ENCODE measurements around the gene MEIS3.

Gene MEIS3

GRCh38 chr19:47435196-47435595 is 15.9 kb upstream of the MEIS3 start:
- peak; percentile 41 for DNase-seq

- no peak for DNase-seq
Observed at GRCh38 chr19:47434088-47434487, 14.8 kb upstream of the MEIS3 start.

- DNase-seq: no peak
Observed at GRCh38 chr19:47433121-47433520, 13.8 kb upstream of the MEIS3 start.

GRCh38 chr19:47432499-47432898 is 13.2 kb upstream of the MEIS3 start:
- no peak for DNase-seq

- no peak for DNase-seq
Observed at GRCh38 chr19:47432091-47432490, 12.8 kb upstream of the MEIS3 start.

DNA sequence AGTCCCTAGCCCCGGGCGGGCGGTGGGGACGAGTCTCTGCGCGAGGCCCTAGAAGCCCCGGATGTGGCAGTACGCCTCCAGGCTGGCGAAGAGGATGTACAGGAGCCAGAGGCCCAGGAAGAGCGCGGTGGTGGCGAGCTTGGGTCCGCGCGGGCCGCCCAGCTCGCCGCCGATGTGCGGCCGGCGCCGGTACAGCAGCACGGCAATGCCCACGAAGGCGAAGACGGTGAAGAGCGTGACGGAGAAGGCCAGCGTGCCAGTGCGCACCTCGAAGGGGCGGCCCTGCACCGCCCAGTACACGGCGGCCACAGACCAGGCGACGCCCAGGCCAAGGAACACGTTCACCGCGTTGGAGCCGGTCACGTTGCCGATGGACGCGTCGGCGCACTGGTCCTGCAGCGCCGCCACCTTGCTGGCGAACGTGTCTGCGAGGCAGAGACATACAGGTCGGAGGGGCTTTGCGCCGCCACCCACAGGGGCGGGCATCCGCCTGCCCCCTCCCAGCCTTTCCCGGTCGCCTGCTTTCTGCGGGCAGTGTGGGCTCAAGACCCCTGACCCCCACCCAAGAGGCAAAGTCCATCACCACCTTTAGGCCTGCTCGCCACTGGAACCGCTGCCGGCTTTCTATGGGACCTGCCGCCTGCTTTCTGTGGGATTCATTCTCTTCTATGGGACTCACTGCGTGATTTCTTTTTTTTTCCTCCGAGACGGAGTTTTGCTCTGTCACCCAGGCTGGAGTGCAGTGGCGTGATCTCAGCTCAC is 10.9 kb upstream of the MEIS3 start:
- DNase-seq: no peak

GRCh38 chr19:47429140-47429793 is 9.9 kb upstream of the MEIS3 start:
- no peak for DNase-seq

DNA sequence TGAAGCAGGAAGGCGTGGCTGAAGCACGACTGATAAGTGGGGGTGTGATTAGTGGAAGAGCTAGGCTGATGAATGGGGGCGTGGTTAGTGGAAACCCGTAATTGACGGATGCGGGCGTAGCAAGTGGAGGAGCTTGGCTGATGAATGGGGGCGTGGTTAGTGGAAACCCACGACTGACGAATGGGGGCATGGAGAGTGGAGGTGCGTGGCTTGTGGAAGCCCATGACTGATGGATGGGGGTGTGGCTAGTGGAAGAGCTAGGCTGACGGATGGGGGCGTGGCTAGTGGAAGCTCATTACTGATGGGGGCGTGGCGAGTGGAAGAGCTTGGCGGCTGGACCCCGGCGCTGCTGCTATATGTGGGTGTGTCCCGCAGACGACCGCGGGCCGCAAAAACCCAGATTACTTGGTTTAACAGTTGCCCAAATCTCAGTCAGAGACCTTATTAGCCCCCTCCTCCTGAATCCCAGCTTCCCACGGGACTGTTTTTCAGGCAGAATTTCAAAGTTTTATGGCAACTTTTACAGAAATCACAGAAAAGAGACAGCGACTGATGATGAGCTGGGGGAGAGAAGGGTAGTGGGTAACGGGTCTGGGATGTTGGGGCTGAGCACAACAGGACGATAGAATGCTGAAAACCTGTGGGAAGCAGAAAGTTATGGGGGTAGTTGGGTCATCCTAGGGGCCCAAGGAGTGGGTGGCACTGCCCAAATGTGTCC is 9.0 kb upstream of the MEIS3 start:
- peak; percentile 92 for DNase-seq

- DNase-seq: peak; percentile 77
Observed at GRCh38 chr19:47427241-47428176, 8.2 kb upstream of the MEIS3 start.

- no peak for DNase-seq
Observed at GRCh38 chr19:47423203-47423882, 4.0 kb upstream of the MEIS3 start.

- no peak for DNase-seq
Observed at GRCh38 chr19:47422417-47423163, 3.3 kb upstream of the MEIS3 start.

DNA sequence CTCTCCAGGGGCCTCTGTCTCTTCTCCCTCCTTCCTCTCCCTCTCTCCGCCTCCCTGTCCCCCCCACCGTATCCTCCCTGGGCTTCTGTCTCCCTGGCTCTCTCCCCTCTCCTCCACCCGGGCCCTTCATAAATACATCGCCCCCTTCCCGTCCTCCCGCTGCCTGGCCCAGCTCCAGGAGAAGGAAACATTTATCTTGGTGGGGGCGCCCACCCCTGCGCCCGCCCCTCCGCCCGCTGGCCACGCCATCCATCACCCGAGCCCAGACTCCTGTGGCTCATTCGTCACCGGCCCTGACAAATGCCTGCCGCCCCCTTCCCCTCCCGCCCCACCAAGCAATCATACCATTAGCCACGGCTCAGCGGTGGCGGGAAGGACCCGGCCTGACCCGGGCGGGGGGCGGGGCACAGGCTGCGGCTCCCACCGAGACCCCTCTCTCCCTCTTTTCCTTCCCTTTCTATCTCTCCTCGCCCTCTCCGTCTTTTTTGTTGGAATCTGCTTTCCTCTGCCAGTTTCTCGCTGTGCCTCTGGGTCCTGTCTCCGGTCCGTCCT is 2.6 kb upstream of the MEIS3 start:
- DNase-seq: no peak

DNA sequence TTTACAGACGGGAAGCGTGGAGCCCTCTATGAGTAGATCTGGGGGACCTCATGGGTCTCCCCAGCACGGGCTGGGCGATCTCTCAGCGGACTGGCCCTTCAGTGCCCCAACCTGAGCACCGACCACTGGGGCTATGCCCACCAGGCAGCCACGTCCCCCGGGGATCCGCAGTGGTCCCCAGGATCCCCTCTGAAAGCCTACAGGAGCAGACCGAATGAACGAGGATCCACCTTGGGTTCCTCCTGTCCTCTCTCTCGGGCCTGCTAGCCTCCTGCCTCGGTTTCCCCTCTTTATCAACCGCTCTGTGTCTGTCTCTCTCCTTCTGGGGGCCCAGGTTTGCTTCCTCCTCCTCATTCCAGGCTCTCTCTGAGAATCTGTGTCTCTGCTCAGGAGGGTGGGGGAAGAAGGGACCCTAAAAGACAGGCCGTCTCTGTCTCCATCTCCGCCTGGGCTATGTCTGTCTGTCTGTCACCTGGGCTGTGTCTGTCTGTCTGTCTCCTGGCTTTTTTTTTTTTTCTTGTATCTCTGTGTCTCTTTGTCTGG is 2.0 kb upstream of the MEIS3 start:
- no peak for DNase-seq

DNA sequence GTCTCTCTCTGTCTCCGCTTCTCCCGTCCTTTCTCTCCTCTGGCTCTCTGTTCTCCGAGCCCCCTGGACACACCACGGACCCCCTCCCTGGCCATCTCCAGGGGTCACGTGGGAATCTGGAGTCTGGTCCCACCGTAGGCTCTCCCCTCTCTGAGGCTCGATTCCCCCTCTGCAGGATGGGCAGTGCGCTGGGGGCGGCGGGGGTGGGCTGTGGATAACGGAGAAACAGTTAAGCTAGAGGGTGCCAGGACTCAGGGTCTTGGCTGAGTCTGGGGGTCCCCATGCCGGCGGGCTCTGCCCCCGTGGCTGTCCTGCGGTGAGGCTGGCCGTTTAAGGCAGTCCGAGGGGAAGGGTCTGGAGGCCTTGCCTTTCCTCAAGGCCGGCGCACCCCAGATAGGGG is 462 bp upstream of the MEIS3 start:
- no peak for DNase-seq

DNA sequence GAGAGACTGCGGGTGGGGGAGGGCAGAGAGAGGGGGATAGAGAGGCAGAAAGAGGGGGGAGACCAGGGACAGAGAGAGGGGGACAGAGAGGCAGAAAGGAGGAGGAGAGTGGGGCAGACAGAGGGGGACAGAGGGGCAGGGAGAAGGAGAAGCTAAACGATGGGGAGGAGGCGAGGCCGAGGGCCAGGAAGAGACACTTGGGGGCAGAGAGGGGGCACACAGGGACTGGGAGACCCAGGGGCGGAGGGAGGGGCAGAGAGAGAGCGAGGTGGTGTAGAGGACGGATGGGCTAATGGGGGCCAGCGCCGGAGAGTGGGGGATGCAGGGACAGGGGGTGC is 666 bp downstream of the MEIS3 start:
- no peak for DNase-seq

DNA sequence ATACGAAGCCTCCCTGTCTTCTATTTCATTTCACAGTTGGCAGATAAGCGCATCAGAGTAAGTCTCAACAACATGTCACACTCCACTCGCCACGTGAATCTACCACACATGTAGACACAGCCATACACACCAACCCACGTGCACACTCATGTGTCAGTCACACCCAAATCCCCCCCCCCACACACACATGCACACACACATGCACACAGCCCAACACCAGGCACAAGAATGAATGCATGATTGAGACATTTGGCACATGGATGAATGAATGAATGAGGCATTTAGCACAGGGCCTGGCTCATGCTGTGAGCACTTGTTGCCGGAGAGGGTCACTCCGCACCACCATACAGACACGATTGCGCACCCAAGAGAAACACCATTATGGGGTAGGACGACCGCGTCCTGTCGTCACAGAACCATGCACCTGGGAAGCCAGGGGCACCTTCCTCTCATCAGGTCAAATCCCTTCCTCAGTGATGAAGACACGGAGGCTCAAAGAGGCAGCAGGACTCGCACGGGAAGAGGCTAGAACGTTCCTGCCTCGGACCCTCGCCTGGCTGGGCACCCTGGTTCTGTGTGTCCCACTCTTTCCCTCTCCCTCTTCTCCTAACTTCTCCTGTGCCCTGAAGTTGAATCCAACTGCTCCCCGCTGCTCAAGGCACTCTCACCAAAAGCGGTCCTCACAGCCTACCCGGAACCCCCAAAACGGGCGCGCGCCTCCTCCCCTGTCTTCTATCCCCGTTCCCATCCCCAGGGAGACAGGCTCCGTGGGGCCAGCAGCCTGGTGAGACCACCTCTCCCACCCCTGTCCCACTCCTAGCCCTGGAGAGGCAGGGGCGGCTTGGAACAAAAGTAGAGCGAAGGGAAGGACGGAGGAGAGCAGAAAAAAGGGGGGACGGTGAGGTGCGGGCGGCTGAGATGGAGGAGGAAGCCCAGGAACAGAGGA is 1.3 kb downstream of the MEIS3 start:
- DNase-seq: no peak

- DNase-seq: no peak
Observed at GRCh38 chr19:47417107-47417745, 2.1 kb downstream of the MEIS3 start.

GRCh38 chr19:47416643-47416985 is 2.7 kb downstream of the MEIS3 start:
- no peak for DNase-seq

GRCh38 chr19:47415953-47416642 is 3.2 kb downstream of the MEIS3 start:
- DNase-seq: no peak
